Measurements from ENCODE around the gene PSMB11.

- TF ChIP-seq CTCF (IDR thresholded peaks at IDR 0.05) (no peak), POLR2A (IDR thresholded peaks at IDR 0.05) (no peak), EP300 (IDR thresholded peaks at IDR 0.05) (no peak)
Measured at GRCh38 chr14:23077962-23078361, 36.0 kb downstream of the PSMB11 start.
